ENCODE results near the gene MYO7B. TPM values are rescaled to one million over a fixed set of nuclear protein-coding genes. Genes with fewer than 3 reads are reported as not detected.

MYO7B gene
- total RNA-seq: under 0.01 and 0.10 TPM in 2 replicates

DNA sequence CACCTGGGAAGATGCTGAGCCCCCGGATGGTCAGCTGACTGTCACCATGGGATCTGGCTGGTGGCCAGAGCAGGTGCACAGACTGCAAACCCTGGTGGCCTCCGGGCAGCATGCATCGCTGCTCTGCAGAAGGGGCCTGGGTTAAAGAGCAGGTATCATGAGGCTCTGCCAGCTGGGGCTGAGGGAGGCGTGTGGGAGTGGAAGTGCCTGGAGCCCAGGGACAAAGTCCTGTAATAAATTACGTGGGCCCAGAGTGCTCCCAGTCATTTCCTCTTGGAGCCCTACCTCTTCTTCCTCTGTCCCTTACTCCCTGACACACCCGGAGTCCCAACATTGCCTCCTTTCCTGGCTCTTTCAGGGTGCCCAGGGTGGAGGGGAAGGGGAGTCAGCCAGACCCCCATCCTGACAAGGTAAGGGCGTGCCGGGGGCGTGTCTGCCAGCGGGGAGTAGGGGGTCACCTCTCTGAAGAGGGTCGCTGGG lies at the start of gene MYO7B:
Gene MYO7B, plus strand, starts transcription at position 262 of the 480 bp plus-strand sequence. CDS start 24,040 bp downstream, outside the sequence.

DNA sequence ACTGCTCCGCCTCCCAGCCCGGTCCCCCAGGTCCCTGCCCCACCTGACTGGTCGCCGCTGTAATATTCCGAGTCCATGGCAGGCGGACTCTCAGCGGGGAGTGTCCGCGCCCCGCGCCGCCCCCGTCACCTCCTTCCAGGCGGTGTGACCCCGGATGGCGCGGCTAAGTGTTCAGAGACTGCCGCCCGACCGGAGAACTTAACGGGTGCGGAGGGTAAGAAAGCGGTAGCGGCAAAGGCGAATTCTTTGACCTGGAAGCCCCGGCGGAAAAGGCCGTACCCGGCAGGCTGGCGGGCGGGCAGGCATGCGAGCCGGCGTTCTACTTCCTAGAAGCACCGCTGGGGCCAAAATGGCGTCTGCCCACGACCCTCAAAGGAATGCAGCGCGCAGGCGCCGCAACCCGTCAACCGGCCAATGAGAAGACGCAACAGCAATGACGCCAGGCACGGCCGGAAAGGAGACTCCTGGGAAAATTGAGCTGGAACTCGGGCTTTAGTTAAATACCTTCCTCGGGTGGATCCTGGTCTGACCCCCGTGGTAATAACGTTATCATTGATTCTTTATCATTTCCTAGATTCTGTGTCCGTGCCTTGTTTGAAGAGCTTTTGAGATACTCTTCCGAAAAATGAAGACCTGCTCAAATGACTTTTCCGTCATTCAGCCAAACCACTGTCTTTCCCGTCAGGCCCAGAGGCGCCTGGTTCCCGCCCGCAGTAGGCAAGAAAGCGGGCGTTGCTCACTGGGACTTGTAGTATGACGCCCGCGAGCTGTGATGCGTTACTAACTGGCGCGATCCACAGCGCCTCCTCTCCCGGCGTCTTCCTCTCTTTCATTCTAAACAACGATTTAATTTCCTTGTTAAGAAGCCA lies 9.1 kb upstream of the MYO7B start, which contains the start of gene IWS1:
Gene IWS1, minus strand, starts transcription at position 358 of the 869 bp plus-strand sequence. Its CDS starts 281 bp downstream, at position 77.

DNA sequence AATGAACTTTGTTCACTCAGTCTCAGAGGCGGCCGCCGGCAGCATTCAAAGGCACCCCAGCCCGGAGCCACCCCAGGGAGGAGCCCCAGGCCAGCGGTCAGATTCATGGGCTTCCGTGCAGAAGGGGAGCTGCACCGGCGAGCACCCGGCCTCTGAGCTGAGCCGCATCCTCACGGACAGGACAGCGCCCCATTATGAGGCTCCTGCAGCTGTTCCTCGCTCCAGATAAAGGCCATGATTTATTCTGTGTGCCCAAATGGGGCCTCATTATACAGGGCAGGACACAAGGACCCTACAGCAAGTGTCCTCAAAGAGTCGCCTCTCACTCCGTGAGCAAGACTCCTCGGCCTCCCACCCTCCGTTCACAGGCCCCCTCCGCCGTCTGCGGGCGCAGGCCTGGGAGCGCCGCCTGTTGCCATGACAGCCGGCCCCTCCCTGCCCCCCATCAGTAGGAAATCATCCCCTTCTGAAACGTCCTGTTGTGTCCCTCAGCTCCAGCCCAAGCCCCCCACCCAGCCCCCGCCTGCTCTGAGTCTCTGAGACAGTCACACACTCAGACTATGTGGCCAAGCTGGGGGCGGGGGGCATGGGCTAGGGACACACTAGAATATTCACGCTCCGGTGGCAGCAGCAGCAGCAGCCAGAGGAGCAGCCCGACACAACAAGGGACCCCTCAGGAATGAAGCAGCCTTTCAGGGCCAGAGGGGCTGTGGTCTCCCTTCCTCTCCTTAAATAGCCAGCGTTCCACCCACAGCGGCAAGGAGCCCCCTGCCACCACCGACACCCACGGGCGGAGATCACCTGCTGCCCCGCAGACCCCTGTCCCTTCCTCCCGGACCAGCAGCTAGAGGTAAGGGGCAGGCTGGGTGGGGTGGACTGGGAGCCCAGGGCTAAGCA lies 110.2 kb downstream of the MYO7B start, which contains the start of gene GPR17:
Gene GPR17, plus strand, starts transcription at position 759 of the 897 bp plus-strand sequence. CDS start 4,583 bp downstream, outside the sequence.

DNA sequence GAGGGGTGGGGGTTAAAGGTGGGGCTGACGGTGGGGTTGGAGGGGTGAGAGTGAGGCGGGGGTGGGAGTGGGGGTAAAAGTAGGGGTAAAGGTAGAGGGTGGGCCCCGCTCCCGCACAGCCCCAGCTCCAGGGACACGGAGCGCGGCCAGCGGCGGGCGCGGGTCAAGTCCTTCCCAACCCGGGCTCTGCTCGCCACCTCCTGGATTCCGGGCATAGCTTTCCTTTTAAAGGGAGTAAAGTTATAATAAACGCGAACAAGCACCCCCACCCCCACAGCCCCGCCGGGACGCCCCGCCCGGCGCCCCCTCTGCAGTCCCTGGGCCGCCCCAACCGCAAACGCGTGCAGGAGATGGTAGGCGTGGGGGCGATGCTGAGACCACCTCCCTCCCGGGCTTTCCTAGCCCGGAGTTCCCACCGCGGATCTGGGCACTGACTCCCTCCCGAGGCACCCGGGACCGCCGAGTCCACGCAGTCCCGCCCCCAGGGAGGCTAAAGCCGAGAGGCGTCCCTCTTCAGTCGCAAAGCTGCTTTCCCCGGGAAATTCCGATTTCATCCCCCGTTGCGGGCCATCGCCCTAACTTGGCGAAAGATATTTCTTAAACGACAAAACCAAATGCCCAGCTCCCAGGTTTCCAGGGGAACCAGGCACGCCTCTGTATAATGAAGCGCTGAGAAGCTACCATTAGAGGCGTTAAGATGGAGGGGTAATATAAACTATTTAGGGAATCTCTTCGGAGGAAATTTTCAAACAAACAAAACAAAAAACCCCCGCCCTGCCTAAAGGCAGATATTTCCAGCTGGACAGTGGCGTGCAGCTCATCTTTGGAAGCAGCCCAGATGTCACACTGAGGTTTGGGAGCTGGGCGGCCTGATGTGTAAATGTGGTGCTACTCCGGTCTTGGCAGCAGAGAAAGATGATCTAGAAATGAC lies 140.1 kb downstream of the MYO7B start, which contains the start of gene LIMS2:
Gene LIMS2, minus strand, starts transcription at position 200 of the 931 bp plus-strand sequence. CDS start 506 bp downstream, outside the sequence.

Other genes with a start within 250 kb of the MYO7B start
- gene ERCC3, start 241.5 kb upstream of the MYO7B start, total RNA-seq: 41.2 and 44.4 TPM in 2 replicates
- 28.1 and 28.2 TPM in 2 replicates for gene MAP3K2, start 147.7 kb upstream of the MYO7B start, total RNA-seq
- gene PROC, start 117.3 kb upstream of the MYO7B start, total RNA-seq: not detected in 2 replicates
- 36.6 and 38.4 TPM in 2 replicates for gene IWS1, start 9.2 kb upstream of the MYO7B start, total RNA-seq
- not detected in 2 replicates for gene GPR17, start 110.5 kb downstream of the MYO7B start, total RNA-seq
- 14.6 and 19.6 TPM in 2 replicates for gene LIMS2, start 139.8 kb downstream of the MYO7B start, total RNA-seq
- gene SFT2D3, start 165.8 kb downstream of the MYO7B start, total RNA-seq: 5.2 TPM in 2 replicates

Data from vein endothelial cell (primary cell).